ENCODE measurements around the gene TUBA3C. TPM values are rescaled to one million over a fixed set of nuclear protein-coding genes. Genes with fewer than 3 reads are reported as not detected.
A peak's percentile ranks its signal among the peaks of the same experiment; 100 is the strongest.
"Not testable (repeated sequence)": the region's sequence is repeated elsewhere in the genome, so short reads cannot be mapped to it uniquely, and the experiment has no call there.

Gene TUBA3C
- not detected for total RNA-seq
- long read RNA-seq: 0 reads

DNA sequence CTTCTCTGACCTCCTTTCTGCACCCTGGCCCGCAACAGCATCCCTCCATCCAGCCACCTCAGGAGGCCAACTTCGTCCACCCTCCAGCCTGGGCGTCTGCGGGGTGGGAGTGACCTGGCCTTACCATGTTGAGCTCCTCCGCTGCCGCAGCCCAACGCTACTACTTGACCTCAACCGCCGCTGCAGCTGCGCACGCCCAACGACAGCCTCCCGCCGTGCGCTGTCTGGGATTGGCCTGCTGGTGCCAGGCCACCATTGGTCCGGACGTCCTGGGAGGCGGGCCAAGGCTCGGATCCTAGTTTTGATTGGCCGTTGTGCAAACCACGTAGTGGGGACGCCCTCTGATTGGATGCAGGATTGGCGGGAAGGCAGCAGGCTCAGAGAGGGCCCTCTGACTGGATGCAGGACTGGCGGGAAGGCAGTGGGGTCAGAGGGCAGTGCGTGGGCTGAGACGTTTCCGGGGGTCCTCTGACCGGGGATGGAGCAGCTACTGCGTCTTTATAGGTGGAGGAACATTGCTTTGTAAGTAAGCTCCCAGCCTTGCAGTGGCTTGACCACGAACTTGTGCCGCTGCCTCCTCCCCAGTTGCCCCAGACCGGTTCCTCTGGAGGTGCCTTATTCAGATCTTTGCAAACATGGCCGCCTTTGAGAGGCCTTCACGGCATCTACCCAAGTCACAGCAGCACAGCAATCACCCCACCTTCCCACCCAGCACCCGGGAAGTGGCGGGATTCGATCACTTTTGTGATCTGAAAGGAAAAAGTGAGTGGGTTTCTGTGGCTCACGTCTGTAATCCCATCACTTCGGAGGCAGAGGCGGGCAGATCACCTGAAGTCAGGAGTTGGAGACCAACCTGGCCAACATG is at the start of gene TUBA3C:
TUBA3C (minus strand) TSS at position 204 of the 865 bp plus-strand sequence; CDS start at position 127, 77 bp downstream.
- H3K27ac ChIP-seq: no peak within 1 kb of the TSS
- H3K4me1 ChIP-seq: no peaks in the 10 kb centered on the region
- no peak within 1 kb of the TSS for H3K4me3 ChIP-seq
- H3K9me3 ChIP-seq: no peaks in the 10 kb centered on the region
- H3K27me3 ChIP-seq: no peaks in the 10 kb centered on the region
- no peaks in the 10 kb centered on the region for H3K36me3 ChIP-seq
- intact Hi-C loops (cut with DNase I): no loop called here
- TF ChIP-seq, protein P1, sequence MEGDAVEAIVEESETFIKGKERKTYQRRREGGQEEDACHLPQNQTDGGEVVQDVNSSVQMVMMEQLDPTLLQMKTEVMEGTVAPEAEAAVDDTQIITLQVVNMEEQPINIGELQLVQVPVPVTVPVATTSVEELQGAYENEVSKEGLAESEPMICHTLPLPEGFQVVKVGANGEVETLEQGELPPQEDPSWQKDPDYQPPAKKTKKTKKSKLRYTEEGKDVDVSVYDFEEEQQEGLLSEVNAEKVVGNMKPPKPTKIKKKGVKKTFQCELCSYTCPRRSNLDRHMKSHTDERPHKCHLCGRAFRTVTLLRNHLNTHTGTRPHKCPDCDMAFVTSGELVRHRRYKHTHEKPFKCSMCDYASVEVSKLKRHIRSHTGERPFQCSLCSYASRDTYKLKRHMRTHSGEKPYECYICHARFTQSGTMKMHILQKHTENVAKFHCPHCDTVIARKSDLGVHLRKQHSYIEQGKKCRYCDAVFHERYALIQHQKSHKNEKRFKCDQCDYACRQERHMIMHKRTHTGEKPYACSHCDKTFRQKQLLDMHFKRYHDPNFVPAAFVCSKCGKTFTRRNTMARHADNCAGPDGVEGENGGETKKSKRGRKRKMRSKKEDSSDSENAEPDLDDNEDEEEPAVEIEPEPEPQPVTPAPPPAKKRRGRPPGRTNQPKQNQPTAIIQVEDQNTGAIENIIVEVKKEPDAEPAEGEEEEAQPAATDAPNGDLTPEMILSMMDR (IDR thresholded peaks at IDR 0.05): no peak
- ATAC-seq (no peak), DNase-seq (no peak)

DNA sequence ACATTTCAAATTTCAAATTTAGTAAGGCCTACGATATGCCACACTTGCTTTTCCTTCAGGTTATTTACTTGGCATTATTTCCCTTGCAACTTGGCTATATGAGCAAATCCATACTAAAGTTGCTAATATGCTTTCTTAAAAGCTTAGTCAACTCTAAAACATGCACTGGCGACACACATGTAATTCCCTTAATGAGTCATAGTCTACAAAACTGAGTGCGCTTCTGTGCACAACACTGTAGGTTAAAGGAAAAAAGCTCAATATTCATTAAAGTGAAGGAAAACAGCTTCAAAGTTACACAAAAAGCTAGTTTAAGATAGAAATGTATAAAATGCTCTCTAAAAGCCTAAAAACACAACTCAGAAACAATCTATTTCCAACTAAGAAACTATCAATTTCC is 25.8 kb upstream of the TUBA3C start:
- ATAC-seq; H3K4me3 ChIP-seq; H3K27ac ChIP-seq; intact Hi-C loops (cut with DNase I); H3K27me3 ChIP-seq; DNase-seq; H3K36me3 ChIP-seq; H3K9me3 ChIP-seq; H3K4me1 ChIP-seq: not testable (repeated sequence)

DNA sequence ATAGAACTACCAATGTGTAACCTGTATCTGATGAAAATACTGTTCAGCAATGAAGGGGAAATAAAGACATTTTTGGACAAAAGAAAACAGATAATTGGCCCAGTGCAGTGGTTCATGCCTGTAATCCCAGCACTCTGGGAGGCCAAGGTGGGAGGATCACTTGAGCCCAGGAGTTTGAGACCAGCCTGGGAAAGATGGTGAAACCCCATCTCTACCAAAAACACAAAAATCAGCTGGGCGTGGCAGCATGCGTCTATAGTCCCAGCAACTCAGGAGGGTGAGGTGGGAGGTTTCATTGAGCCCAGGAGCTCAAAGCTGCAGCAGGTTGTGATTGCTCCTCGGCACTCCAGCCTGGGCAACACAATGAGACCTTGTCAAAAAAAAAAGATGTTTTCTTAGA is 11.0 kb upstream of the TUBA3C start:
- H3K36me3 ChIP-seq; H3K4me1 ChIP-seq; H3K27ac ChIP-seq; H3K9me3 ChIP-seq; H3K27me3 ChIP-seq; DNase-seq; intact Hi-C loops (cut with DNase I); ATAC-seq; H3K4me3 ChIP-seq: not testable (repeated sequence)

DNA sequence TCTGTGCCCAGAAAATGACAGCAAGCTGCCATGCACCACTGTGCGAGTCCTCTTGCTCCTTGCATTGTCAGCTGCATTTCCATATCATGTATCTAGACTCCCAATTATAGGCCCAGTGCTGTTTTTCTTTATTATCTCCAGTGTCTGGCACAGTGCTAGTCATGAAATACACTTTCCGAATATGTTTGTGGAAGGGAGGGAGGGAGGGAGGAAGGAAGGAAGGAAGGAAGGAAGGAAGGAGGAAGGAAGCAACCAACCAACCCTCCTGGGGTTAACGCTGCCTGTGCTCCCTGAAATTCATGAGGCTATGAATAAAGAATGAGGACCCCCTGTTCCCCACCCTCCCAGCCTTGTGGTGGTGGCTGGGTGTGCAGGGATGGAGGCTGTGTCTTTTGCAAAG is 8.3 kb upstream of the TUBA3C start:
- H3K9me3 ChIP-seq; ATAC-seq; H3K27me3 ChIP-seq; H3K27ac ChIP-seq; intact Hi-C loops (cut with DNase I); H3K4me1 ChIP-seq; H3K36me3 ChIP-seq; DNase-seq; H3K4me3 ChIP-seq: not testable (repeated sequence)

DNA sequence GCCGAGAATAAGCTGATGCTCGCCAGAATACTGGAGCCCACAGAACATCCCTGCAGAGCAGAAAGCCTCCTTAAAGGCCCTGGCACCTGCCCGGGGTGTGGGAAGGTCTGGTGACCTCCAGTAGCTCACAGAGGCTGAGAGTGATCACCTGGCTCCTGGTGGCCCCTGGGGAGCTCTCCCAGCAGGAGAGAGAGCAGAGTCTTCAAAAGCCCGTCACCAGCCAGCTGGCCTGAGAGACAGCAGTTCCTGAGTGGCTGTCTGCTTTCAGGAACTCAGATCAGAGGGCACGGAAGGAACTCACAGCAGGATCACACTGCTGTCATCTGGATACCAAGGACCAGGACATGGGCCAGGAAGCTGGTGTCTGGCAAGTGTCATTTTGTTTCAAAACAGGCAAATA is 7.7 kb upstream of the TUBA3C start:
- H3K27me3 ChIP-seq; H3K4me1 ChIP-seq; DNase-seq; ATAC-seq; H3K36me3 ChIP-seq; intact Hi-C loops (cut with DNase I); H3K4me3 ChIP-seq; H3K27ac ChIP-seq; H3K9me3 ChIP-seq: not testable (repeated sequence)

DNA sequence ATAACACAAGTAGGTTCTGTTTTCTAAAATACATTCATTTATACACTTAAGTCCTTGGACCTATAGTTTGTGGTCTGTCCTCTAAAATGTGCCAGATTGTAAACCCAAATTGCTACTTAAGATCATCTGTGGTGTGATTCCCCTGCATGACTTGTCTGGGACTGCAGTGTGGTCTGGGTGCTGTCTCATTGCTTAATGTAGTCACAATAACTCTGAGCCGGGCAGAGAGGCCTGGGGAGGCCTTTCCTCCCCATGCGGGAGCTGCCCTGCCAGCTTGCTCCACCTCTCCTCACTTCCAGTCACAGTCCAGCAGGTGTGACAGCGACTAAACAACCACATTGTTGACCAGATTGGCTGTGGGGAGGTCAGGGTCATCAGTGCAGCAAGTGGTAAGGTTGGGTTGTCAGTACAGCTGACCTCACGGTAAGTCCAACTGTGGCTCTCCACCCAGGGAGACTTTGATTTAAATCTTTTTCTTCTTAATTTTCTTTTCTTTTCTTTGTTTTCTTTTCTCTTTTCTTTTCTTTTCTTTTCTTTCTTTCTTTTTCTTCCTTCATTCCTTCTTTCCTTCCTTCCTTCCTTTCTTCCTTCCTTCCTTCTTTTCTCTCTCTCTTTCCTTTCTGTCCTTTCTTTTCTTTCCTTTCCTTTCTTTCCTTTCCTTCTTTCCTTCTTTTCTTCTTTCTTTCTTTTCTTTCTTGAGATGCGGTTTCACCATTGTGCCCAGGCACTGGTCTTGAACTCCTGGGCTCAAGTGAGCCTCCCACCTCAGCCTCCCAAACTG is 4.4 kb upstream of the TUBA3C start:
- intact Hi-C loops (cut with DNase I): no loop called here
- no peak for DNase-seq
- TF ChIP-seq, protein P1 (IDR thresholded peaks at IDR 0.05): no peak

DNA sequence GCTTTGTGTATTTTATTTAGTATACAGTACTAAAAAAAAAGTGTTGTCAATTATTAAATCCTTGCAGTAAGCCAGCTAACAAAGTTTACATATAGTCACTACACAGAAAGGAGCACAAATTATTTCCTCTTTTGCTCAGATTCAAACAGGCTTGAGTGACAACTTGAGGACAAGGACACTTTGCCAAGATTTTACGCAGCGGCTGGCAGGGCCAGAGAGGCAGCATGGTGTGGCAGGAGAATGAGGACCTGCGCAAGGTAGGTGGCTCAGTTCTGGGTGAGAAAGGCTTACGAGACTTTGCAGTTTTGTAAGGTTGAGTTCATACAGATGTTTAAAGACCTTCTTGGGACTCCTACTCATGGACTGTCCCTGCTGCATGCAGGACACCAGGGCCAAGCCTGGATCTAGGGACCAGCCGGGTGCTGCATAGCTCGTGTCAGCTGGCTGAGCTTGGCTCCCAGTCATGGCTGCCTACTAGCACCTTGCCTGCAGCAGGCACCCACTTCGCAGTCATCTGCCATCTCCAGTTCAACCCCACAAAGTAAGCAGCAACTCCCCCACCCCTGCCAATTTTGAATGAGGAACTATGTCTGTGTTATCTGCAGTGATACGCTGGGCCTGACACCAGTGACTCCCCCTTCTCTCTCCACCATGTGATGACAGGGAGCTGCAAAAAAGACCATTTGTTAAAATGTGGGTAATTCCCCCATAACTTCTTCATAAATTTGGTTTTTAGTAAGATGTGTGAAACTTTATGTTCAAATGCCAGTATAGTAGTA is 3.7 kb upstream of the TUBA3C start:
- H3K27me3 ChIP-seq: no peaks in the 10 kb centered on the region
- no peak overlapping the region for H3K27ac ChIP-seq
- H3K4me1 ChIP-seq: no peaks in the 10 kb centered on the region
- ATAC-seq (peak; percentile 51), DNase-seq (no peak)
- H3K4me3 ChIP-seq: no peak overlapping the region
- TF ChIP-seq, protein P1 (IDR thresholded peaks at IDR 0.05): no peak
- no peaks in the 10 kb centered on the region for H3K9me3 ChIP-seq
- no peaks in the 10 kb centered on the region for H3K36me3 ChIP-seq
- intact Hi-C loops (cut with DNase I): no loop called here

More for the DNA sequence above, 4.4 kb upstream of the TUBA3C start:
- no peaks in the 10 kb centered on the region for H3K9me3 ChIP-seq
- H3K27me3 ChIP-seq: no peaks in the 10 kb centered on the region
- no peak overlapping the region for H3K27ac ChIP-seq
- H3K4me3 ChIP-seq: no peak overlapping the region
- H3K36me3 ChIP-seq: no peaks in the 10 kb centered on the region
- ATAC-seq: no peak
- H3K4me1 ChIP-seq: no peaks in the 10 kb centered on the region

Data from upper lobe of right lung (tissue), 1 donor.